Endothelial cell of umbilical vein (primary cell): ENCODE measurements around the gene DHRS11. TPM values are rescaled to one million over a fixed set of nuclear protein-coding genes. Genes with fewer than 3 reads are reported as not detected.

ENCODE experiments used
- BruUV-seq: library from RNA; stranded (reverse); fragments of 400-500 nt; replicated peaks from 2 replicates; lab custom pipeline; 2021; lab: Mats Ljungman, UMichigan
- CTCF ChIA-PET: fragments of 300-600, 350-600 bp; sonication (Branson Sonifier 250); formaldehyde crosslinking; loops from one replicate; lab custom pipeline; 2021; ENCODE audit warnings: antibody characterized with exemption, inconsistent platforms; lab: Charles Lee
- POLR2A ChIA-PET: fragments of 300-600, 350-600 bp; sonication (Branson Sonifier 250); formaldehyde crosslinking; loops from one replicate; lab custom pipeline; 2021; ENCODE audit warnings: antibody characterized with exemption, inconsistent platforms; lab: Charles Lee
- DNase-seq: peaks from one replicate; pipeline ENCODE4 v3.0.0-alpha.2; 2011; ENCODE audit warnings: low read depth, low spot score
- FAIRE-seq: peaks from 2 replicates; lab custom pipeline; 2011; peaks lifted over from hg19 to GRCh38; lab: Jason Lieb, UNC
- H2AFZ ChIP-seq: 2 replicates; pipeline ENCODE4 v1.6.0; 2012; ENCODE audit warnings: low read depth, low read length, control low read depth, inconsistent platforms
- H3K27ac ChIP-seq: 2 replicates; pipeline ENCODE4 v1.5.1; 2011; ENCODE audit warnings: low read depth, mild to moderate bottlenecking, control low read depth, low read length, moderate library complexity; ENCODE audit not compliant: insufficient read depth
- H3K27me3 ChIP-seq, 2 experiments: 2 replicates each; pipeline versions ENCODE4 v1.6.0 to v1.6.1; 2011; ENCODE audit warnings: low read length in 2 of 2, mixed read lengths in 1 of 2; ENCODE audit not compliant: control insufficient read depth in 2 of 2, insufficient read depth in 2 of 2
- H3K36me3 ChIP-seq, 2 experiments: 2 replicates in 1 of 2; 3 replicates in 1 of 2; pipeline ENCODE4 v1.5.1; 2011; ENCODE audit warnings: low read length in 2 of 2, mild to moderate bottlenecking in 1 of 2, moderate library complexity in 1 of 2; ENCODE audit not compliant: control insufficient read depth in 2 of 2, insufficient read depth in 2 of 2; ENCODE audit errors: extremely low read depth in 1 of 2
- H3K4me1 ChIP-seq: 3 replicates; pipeline ENCODE4 v1.5.1; 2011; ENCODE audit warnings: mild to moderate bottlenecking, low read length; ENCODE audit not compliant: control insufficient read depth, insufficient read depth; ENCODE audit errors: extremely low read depth
- H3K4me2 ChIP-seq: 2 replicates; pipeline ENCODE4 v1.6.1; 2011; ENCODE audit warnings: low read length, control low read depth, mixed read lengths; ENCODE audit not compliant: insufficient read depth
- H3K4me3 ChIP-seq, 3 experiments: fragments of 200-600 bp in 1 of 3; sonication (generic), shearing (Covaris generic) in 1 of 3; replicated peaks in 1 of 3; 2 replicates each; pipeline ENCODE4 v1.5.1; 2011 to 2016; ENCODE audit warnings: control low read depth in 3 of 3, low read length in 3 of 3, mild to moderate bottlenecking in 2 of 3, inconsistent platforms in 1 of 3, low read depth in 1 of 3, moderate library complexity in 1 of 3; ENCODE audit not compliant: insufficient read depth in 1 of 3
- H3K79me2 ChIP-seq: 2 replicates; pipeline ENCODE4 v1.6.0; 2012; ENCODE audit warnings: low read length, inconsistent platforms; ENCODE audit not compliant: control insufficient read depth, insufficient read depth
- H3K9ac ChIP-seq: replicated peaks from 2 replicates; pipeline ENCODE3; 2011; ENCODE audit warnings: low read length, control low read depth; ENCODE audit not compliant: insufficient read depth; ENCODE audit errors: extremely low read depth
- H3K9me1 ChIP-seq: replicated peaks from 3 replicates; pipeline ENCODE4 v1.6.0; 2011; ENCODE audit warnings: mild to moderate bottlenecking, low read length; ENCODE audit not compliant: control insufficient read depth, insufficient read depth; ENCODE audit errors: extremely low read depth
- H3K9me3 ChIP-seq: replicated peaks from 2 replicates; pipeline ENCODE4 v1.5.1; 2012; ENCODE audit warnings: low read length, inconsistent platforms; ENCODE audit not compliant: control insufficient read depth, insufficient read depth
- H4K20me1 ChIP-seq: replicated peaks from 2 replicates; pipeline ENCODE3; 2011; ENCODE audit warnings: mild to moderate bottlenecking, low read length; ENCODE audit not compliant: control insufficient read depth, insufficient read depth; ENCODE audit errors: extremely low read depth
- EZH2 ChIP-seq: IDR thresholded peaks from 2 replicates; pipeline ENCODE4 v1.6.1; 2012; ENCODE audit warnings: borderline replicate concordance, low read depth, mild to moderate bottlenecking, moderate library complexity, low read length, inconsistent platforms; ENCODE audit not compliant: severe bottlenecking
- dilution Hi-C: fragments of 300-500 bp; cut with MboI; formaldehyde crosslinking; loops from one replicate; pipeline ENCODE4 v1.15.0; 2019; ENCODE audit warnings: low sequenced_read_pairs; ENCODE audit not compliant: extremely low pct_ligation_motif_present
- intact Hi-C: fragments of 100-400 bp; cut with micrococcal nuclease; formaldehyde crosslinking; loops from one replicate; pipeline ENCODE4 v1.10.0; 2022
- polyA plus RNA-seq, 4 experiments: library from polyadenylated mRNA; depleted of rRNA in 3 of 4; stranded (reverse) in 3 of 4; unstranded in 1 of 4; fragments of >200 nt; gene quantifications; 2 replicates each; pipeline versions ENCODE4 v1.2.1 to v1.2.3, GENCODE V29; 2011 to 2012; ENCODE audit warnings: missing spikeins in 1 of 4
- total RNA-seq: library from RNA; stranded (reverse); gene quantifications from 2 replicates; pipeline ENCODE4 v1.2.3, GENCODE V29; 2021
- TF ChIP-seq, protein P1 (sequence below): IDR thresholded peaks from 2 replicates; pipeline ENCODE4 v1.6.1; 2011; ENCODE audit not compliant: insufficient read depth, insufficient read length
- TF ChIP-seq, protein P2 (sequence below), 2 donors: IDR thresholded peaks; 1 replicate in 1 of 2; 2 replicates in 1 of 2; pipeline ENCODE4 v1.5.1; 2011; ENCODE audit warnings: low read length in 2 of 2, mild to moderate bottlenecking in 2 of 2, moderate library complexity in 2 of 2, control low read depth in 1 of 2, inconsistent platforms in 1 of 2, low read depth in 1 of 2; ENCODE audit not compliant: insufficient read depth in 1 of 2; ENCODE audit errors: extremely low read depth in 1 of 2

Gene DHRS11
- total and polyA plus RNA-seq, 2 donors (not counting 3 experiments of a cell fraction or from before 2014, with no cell fraction given): 9.8 to 15.7 TPM

DNA sequence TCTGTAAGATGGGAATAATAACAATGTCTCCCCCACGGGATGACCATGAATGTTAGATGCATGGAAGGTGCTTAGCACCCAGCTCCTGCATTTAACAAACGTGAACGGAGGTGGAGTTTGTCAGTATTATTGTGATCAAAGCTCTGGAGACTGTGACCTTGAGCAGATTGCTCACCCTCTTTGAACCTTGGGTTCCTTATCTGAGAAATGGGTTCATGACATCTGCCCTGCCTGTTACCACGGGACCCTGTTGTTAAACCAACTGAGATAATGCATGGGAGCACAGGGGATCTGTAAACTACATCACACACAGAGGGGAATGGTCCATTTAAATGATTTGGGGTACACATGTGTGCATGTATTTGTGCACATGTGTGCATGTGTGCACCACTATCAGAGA is 39.3 kb downstream of the DHRS11 start:
- Histone ChIP-seq H3K27me3 (peaks cover 26 to 29% of the 10 kb centered on the region in 2 experiments), H3K36me3 (no peaks in the 10 kb centered on the region), H4K20me1 (no peaks in the 10 kb centered on the region), H3K9me3 (no peaks in the 10 kb centered on the region), H3K4me2 (no peak overlapping the region), H3K9me1 (no peaks in the 10 kb centered on the region), H3K27ac (no peak overlapping the region), H2AFZ (no peak overlapping the region), H3K4me3 (no peak overlapping the region), H3K9ac (no peak overlapping the region), H3K79me2 (no peaks in the 10 kb centered on the region), H3K4me1 (no peaks in the 10 kb centered on the region)
- ChIA-PET POLR2A (no interaction called here), CTCF (interaction anchor here (0.8 to 9.1 kb wide), 5 partner anchors 28 to 609 kb away, joined by 3 to 201 read pairs (median 15); no protein-coding TSS in a partner anchor)
- BruUV-seq: no TSS peak
- intact Hi-C loops: no loop called here
- dilution Hi-C loops: no loop called here
- no peak for DNase-seq
- no peak for TF ChIP-seq EZH2
- TF ChIP-seq, protein P1, sequence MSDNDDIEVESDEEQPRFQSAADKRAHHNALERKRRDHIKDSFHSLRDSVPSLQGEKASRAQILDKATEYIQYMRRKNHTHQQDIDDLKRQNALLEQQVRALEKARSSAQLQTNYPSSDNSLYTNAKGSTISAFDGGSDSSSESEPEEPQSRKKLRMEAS: no peak
- TF ChIP-seq, protein P2, sequence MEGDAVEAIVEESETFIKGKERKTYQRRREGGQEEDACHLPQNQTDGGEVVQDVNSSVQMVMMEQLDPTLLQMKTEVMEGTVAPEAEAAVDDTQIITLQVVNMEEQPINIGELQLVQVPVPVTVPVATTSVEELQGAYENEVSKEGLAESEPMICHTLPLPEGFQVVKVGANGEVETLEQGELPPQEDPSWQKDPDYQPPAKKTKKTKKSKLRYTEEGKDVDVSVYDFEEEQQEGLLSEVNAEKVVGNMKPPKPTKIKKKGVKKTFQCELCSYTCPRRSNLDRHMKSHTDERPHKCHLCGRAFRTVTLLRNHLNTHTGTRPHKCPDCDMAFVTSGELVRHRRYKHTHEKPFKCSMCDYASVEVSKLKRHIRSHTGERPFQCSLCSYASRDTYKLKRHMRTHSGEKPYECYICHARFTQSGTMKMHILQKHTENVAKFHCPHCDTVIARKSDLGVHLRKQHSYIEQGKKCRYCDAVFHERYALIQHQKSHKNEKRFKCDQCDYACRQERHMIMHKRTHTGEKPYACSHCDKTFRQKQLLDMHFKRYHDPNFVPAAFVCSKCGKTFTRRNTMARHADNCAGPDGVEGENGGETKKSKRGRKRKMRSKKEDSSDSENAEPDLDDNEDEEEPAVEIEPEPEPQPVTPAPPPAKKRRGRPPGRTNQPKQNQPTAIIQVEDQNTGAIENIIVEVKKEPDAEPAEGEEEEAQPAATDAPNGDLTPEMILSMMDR (IDR thresholded peaks at IDR 0.05; ENCODE audit: extremely low read depth in 1 of 2, insufficient read depth in 1 of 2, low read depth in 1 of 2, low read length in 2 of 2): no peak
- no peak for FAIRE-seq
